Head of caudate nucleus (tissue), 42 donors: ENCODE results near the gene CDK1.
"Not testable (repeated sequence)": the region's sequence is repeated elsewhere in the genome, so short reads cannot be mapped to it uniquely, and the experiment has no call there.

Source experiments
- DNase-seq, 42 donors: peaks; one replicate each; pipeline versions ENCODE4 v3.0.0 to v3.0.0-alpha.2; 2020 to 2021; ENCODE audit warnings: mixed read lengths in 7 of 42
- intact Hi-C: fragments of 100-400 bp; cut with DNase I; formaldehyde crosslinking; loops from one replicate; pipeline ENCODE4 v1.15.0; 2022

Gene CDK1

DNA sequence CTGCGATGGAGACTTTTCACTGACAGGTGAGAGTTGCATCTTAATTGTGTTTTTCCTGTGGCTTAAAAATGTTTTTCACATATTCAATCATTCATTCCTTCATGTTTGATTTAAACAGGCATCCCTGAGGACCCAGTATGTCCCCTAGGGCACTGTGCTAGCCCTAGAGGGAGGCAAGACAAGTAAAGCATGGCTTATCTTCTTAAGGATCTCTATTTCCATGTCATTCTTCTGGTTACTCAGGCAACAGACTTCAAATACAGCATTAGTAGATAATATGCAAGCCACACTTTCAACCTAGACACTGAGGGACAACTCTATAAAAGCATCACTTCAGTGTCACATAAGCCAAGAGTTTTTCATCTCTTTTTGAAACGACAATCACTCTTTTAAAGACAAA is 29.2 kb downstream of the CDK1 start:
- no peak for DNase-seq
- intact Hi-C loops: no loop called here

GRCh38 chr10:60808036-60808435 is 29.8 kb downstream of the CDK1 start:
- DNase-seq: no peak
- intact Hi-C loops: no loop called here

- intact Hi-C loops: no loop called here
- DNase-seq: no peak
These were observed 30.9 kb downstream of the CDK1 start for GRCh38 chr10:60809157-60809556.

DNA sequence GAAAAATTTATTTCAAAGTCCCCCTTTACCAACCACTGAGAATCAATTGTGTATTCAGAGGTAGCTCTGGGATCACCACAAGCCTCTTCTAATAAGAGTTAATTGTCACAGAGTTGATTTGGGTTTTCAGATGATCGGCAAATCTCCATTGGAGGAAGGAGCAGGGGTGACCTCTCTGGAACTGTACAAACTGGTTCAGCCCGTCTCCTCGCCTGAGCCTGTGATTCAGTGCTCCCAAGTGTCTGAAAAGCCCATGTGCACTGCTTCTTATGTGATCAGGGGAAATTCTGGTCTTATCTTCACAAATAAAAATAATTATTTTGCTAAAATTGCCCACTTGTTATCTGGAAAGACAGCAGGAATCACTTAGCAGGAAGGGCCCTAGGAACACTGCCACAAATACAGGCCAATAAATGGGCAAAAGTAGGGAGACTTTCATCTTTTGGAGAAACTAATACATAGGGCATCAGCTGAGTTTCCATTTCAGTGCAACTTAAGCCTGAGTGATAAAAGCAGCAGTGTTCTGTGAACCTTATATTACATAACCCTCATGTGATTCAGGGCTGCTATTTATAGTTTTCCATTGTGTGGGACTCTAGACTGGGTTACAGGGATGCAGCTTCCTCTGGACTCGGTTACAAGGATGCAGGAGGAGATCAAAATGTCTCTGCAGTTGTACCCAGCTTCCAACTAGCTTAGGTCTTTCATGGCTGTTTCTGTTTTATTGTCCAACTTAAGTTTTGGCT is 32.3 kb downstream of the CDK1 start:
- intact Hi-C loops: loop anchor here (10.0 kb wide), 1 partner anchor 134 kb away; the partner anchor contains the start of gene RHOBTB1
- DNase-seq: peak in 9 of 42 donors; percentile 14 to 52 (median 25)

DNA sequence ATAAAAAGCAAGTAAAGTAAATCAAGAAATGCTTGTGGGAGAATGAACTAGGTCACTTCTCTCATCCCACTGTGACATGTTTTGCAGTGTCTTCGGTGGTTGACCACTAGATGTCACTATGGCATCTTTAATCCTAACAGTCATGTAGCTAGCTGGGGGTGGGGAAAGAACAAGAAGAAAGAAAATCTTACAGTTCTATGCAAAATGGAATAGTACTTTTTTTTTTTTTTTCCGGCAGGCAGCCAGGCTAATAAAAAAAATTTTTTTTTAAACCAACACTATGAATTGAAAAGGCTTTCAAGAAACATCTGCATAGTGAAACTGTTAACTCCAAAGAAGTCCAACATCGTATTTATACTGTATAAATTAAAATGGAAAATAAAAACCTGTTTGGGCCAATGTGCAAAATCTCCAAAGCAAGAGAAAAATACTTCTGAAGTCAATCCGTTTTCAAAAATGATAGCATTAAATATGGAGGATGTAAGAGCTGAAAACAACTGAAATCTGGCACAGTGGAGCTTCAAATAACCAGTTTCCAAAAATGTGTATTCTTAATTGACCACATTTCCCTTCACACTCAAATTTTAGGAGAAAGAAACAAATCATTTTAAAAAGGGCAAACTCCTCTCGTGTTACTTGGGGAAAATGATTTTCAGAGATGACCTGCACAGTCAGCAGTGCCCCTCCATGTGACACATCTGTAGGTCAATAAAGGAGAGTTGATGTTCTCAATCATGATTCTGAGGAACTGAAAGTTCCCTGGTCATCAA is 38.5 kb downstream of the CDK1 start:
- intact Hi-C loops: loop anchor here (2.0 to 10.0 kb wide), 2 partner anchors 128 to 468 kb away; partner anchors contain the start of gene RHOBTB1
- peak in 34 of 42 donors; percentile 10 to 90 (median 67) for DNase-seq

DNA sequence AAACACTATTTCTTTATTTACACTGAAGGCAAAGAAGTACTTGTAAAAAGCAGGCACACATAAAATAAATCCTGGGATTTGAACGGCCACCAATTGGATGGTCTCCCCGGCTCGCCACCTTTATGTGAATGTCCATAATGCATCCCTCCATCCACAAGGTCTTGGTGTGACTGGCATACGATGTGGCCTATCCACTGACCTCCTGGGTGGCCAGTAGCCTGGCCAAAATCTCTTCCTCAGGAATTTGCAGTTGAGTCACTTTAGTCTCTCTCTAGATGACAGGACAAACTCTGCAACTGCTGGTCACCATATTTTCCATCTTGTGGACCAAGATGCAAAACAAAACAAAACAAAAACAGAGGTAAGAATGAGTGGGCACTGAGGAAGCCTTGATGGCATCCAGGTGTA is 39.1 kb downstream of the CDK1 start:
- intact Hi-C loops: loop anchor here (2.0 to 10.0 kb wide), 2 partner anchors 127 to 467 kb away; partner anchors contain the start of gene RHOBTB1
- DNase-seq: no peak

GRCh38 chr10:60818134-60818770 is 40.0 kb downstream of the CDK1 start:
- intact Hi-C loops: loop anchor here (10.0 kb wide), 1 partner anchor 127 kb away; the partner anchor contains the start of gene RHOBTB1

GRCh38 chr10:60819271-60819670 is 41.0 kb downstream of the CDK1 start:
- intact Hi-C loops: loop anchor here (10.0 kb wide), 1 partner anchor 126 kb away; the partner anchor contains the start of gene RHOBTB1
- DNase-seq: no peak

More at GRCh38 chr10:60818134-60818770, 40.0 kb downstream of the CDK1 start:
- no peak for DNase-seq

DNA sequence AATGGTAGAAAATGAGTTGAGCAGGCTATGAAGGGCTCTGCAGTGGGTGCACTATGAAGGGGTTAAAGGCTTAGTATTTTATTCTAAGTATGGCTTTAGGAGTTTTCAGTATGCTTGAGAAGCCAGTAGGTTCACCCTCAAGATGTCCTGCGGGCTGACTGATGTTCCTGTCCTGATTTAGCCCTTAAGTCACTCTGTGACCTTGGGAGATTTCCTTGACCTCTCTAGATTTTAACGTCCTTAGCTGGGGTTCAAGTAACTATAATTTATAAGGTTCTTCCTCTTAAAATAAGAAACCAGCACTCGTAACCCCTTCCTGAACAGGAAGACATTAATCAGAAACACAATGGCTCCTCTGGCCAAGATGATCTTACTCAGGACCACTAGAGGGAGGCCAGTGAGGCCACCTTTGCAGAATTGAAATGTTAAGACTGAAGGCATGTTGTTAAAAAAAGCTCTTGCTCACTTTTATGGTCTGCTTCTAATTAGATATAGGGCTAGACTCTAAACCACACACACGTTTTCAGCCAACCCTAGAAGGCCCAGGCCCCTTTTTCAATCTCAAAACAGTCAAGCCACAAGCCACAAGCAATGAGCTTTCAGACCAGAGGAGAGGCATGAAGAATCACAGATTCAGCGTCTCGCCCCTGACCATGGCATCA is 41.9 kb downstream of the CDK1 start:
- no peak for DNase-seq
- intact Hi-C loops: no loop called here

DNA sequence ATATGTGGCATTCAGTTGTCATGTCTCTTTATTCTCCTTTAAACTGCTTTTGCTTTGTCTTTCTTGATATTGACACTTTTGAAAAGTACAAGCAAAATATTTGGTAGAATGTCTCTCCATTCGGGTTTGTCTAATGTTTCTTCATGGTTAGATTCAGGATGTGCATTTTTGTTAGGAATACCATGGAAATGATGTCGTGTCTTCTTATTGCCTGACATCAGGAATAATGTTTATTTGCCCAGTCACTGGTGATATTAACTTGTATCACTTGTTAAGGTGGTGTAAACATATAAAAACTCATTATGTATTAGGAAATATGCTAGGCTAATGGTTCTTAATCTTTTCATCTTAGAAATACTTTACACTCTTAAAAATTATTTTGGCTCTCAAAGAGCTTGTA is 43.4 kb downstream of the CDK1 start:
- DNase-seq: no peak
- intact Hi-C loops: no loop called here

DNA sequence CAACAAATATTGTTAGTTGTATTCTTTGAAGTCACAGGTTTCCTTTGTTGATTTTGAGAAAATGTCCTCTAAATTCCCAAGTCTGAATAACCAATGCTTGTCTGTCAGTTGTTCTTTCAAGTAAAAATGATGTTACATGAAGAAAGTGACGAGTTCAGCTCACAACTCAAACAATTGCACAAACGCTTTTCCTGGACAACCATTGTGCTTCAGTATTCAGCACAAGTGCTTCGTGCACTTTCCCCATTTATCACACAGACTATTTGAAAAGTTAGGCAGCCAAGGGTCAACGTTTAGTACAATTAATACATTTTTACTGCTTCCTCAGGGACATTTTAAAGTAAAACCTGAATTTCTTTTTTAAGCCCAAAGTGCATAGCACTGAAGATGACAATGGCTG is 44.5 kb downstream of the CDK1 start:
- no peak for DNase-seq
- intact Hi-C loops: no loop called here

- intact Hi-C loops: no loop called here
- no peak for DNase-seq
These were observed 45.0 kb downstream of the CDK1 start for GRCh38 chr10:60823324-60823723.

GRCh38 chr10:60825520-60825919 is 47.2 kb downstream of the CDK1 start:
- intact Hi-C loops: no loop called here

DNA sequence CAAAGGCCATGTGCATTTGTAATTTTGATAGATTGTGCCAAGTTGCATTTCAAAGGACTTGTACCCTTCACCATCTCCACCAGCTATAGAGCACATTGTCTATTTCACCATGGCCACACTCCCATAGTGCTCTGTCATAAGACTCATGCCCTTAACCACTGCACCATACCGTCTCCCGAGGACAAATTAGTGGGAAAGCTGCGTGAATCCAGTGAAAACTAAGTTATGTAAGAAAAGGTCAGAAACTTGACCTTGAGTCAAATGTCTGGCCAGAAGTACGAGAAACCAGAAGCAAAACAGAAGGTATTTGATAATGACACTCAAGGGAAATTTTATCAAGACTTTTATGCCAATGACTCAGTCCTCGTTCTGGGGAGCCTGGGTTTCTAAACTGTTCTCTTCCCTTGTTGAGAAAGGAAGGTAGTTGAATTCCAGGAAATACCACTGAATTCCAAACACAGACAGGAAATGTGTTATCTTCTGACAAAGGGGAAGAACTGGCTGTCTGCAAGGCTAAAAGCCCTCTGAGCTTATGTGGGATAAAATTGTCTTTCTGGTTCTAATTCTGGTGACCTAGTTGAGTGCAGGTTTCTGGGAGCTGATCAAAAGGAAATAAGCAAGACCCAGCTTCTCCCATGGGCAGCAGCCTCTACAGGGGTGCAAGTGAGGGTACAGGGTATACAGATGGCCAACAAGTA is 49.7 kb downstream of the CDK1 start:
- intact Hi-C loops: no loop called here
- no peak for DNase-seq

More at GRCh38 chr10:60825520-60825919, 47.2 kb downstream of the CDK1 start:
- no peak for DNase-seq

- no peak for DNase-seq
- intact Hi-C loops: no loop called here
These were observed 50.2 kb downstream of the CDK1 start for GRCh38 chr10:60828489-60828852.

GRCh38 chr10:60832136-60832535 is 53.9 kb downstream of the CDK1 start:
- intact Hi-C loops: not testable (repeated sequence)

GRCh38 chr10:60834401-60834800 is 56.1 kb downstream of the CDK1 start:
- DNase-seq: no peak
- intact Hi-C loops: no loop called here

More at GRCh38 chr10:60832136-60832535, 53.9 kb downstream of the CDK1 start:
- not testable (repeated sequence) for DNase-seq

DNA sequence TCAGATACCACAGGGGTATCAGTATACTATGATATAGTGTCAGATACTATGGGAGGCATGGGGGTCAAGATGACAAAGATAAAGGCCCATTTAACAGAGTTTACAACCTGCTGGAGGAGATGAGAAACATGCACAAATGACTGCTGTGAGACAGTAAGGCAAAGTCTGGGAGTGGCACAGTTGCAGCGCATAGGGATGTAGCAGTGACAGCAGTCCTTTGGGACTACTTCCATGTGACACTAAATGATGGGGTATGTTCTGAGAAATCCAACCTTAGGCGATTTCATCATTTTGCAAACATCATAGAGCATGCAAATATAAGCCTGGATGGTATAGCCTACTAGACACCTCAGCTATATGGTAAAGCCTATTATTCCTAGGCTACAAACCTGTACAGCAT is 56.8 kb downstream of the CDK1 start:
- intact Hi-C loops: no loop called here
- DNase-seq: no peak
